GM12801 (cell line): ENCODE data around the gene TNS3.

Source experiments
- CTCF ChIP-seq: IDR thresholded peaks from one replicate; pipeline ENCODE4 v1.5.1; 2011; ENCODE audit warnings: control low read depth; ENCODE audit not compliant: insufficient read length; ENCODE audit errors: extremely low read depth

TNS3 gene

GRCh38 chr7:47254081-47254977 is 327.6 kb downstream of the TNS3 start:
- no peak for TF ChIP-seq CTCF

- TF ChIP-seq CTCF: no peak
Measured at GRCh38 chr7:47253650-47254080, 328.2 kb downstream of the TNS3 start.

DNA sequence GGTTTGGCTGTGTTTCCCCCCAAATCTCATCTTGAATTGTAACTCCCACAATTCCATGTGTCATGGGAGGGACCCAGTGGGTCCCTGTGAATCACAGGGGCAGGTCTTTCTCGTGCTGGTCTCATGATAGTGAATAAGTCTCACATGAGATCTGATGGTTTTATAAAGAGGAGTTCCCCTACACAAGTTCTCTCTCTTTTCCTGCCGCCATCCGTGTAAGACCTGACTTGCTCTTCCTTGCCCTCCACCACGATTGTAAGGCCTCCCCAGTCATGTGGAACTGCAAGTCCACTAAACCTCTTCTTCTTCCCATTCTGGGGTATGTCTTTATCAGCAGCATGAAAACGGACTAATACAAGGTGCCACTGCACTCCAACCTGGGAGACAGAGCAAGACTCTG is 329.2 kb downstream of the TNS3 start:
- TF ChIP-seq CTCF: no peak

GRCh38 chr7:47249361-47249760 is 332.6 kb downstream of the TNS3 start:
- no peak for TF ChIP-seq CTCF

- no peak for TF ChIP-seq CTCF
Measured at GRCh38 chr7:47248797-47249196, 333.1 kb downstream of the TNS3 start.

DNA sequence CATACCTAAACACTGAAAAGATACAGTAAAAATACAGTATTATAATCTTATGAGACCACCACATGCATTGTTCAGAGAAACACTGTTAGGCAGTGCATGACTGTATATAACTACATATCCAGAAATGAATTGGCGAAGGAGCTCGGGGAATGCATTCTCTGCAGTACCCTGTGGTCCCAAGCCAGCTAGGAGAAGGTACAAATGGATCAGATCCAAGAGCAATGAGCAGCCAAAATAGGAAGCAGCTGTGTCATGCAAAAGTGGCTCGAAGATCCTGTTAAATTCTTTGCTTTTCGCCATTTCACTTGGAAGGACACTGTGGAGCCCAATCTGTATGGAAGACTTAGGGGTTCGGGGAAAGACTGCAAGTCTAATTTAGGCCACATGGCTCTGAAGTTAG is 334.8 kb downstream of the TNS3 start:
- no peak for TF ChIP-seq CTCF

GRCh38 chr7:47244692-47245091 is 337.2 kb downstream of the TNS3 start:
- TF ChIP-seq CTCF: no peak
